ENCODE data around the gene PPEF2.

The PPEF2 gene

GRCh38 chr4:75819121-75819520, 83.1 kb downstream of the PPEF2 start:
- in situ Hi-C loops (cut with MboI; ENCODE audit: low pct_unique_long_range_greater_than_20kb, low sequenced_read_pairs, unreplicated experiment): no loop called here

GRCh38 chr4:75817901-75818300, 84.4 kb downstream of the PPEF2 start:
- no peak for TF ChIP-seq CTCF (IDR thresholded peaks at IDR 0.05; ENCODE audit: extremely low read depth, insufficient read depth, missing control alignments)
- DNase-seq (ENCODE audit: low spot score): no peak
- in situ Hi-C loops (cut with MboI; ENCODE audit: low pct_unique_long_range_greater_than_20kb, low sequenced_read_pairs, unreplicated experiment): no loop called here

More at GRCh38 chr4:75819121-75819520, 83.1 kb downstream of the PPEF2 start:
- TF ChIP-seq CTCF (IDR thresholded peaks at IDR 0.05; ENCODE audit: extremely low read depth, insufficient read depth, missing control alignments): no peak
- no peak for DNase-seq (ENCODE audit: low spot score)

Data from GM13977 (cell line).